Uterus (tissue), 4 donors: Measurements from ENCODE around the gene USP35. TPM values are rescaled to one million over a fixed set of nuclear protein-coding genes. Genes with fewer than 3 reads are reported as not detected.
"Not testable (repeated sequence)": the region's sequence is repeated elsewhere in the genome, so short reads cannot be mapped to it uniquely, and the experiment has no call there.

ENCODE experiments used
- DNase-seq, 2 donors: peaks; one replicate each; pipeline ENCODE4 v3.0.0-alpha.2; 2019 to 2020
- H3K27ac ChIP-seq, 2 donors: fragments of 200-600 bp; sonication (generic); 1 replicate in 1 of 2; 2 replicates in 1 of 2; pipeline ENCODE4 v1.5.1; 2016 to 2018
- H3K27me3 ChIP-seq, 2 donors: fragments of 200-600 bp; sonication (generic); one replicate each; pipeline ENCODE4 v1.5.1; 2018 to 2019; ENCODE audit warnings: control low read depth in 1 of 2
- H3K36me3 ChIP-seq, 2 donors: fragments of 200-600 bp; sonication (generic); one replicate each; pipeline ENCODE4 v1.5.1; 2019; ENCODE audit warnings: control low read depth in 1 of 2
- H3K4me1 ChIP-seq, 2 donors: fragments of 200-600 bp; sonication (generic); one replicate each; pipeline ENCODE4 v1.5.1; 2018 to 2019; ENCODE audit warnings: control low read depth in 1 of 2
- H3K4me3 ChIP-seq, 2 donors: fragments of 200-600 bp; sonication (generic); 1 replicate in 1 of 2; 2 replicates in 1 of 2; pipeline ENCODE4 v1.5.1; 2018 to 2019; ENCODE audit warnings: mild to moderate bottlenecking in 1 of 2
- H3K9me3 ChIP-seq, 2 donors: fragments of 200-600 bp; sonication (generic); one replicate each; pipeline ENCODE4 v1.5.1; 2019; ENCODE audit warnings: control low read depth in 1 of 2
- POLR2A ChIP-seq, 2 donors: fragments of 450-650 bp; IDR thresholded peaks; one replicate each; pipeline ENCODE4 v1.6.1; 2016; ENCODE audit warnings: antibody characterized with exemption in 2 of 2, mild to moderate bottlenecking in 1 of 2, moderate library complexity in 1 of 2
- intact Hi-C: fragments of 100-400 bp; cut with DNase I; formaldehyde crosslinking; loops from one replicate; pipeline ENCODE4 v1.15.1; 2023; ENCODE audit warnings: low total_unique reads
- total RNA-seq, 4 donors: library from RNA; depleted of rRNA in 3 of 4; stranded (reverse); fragments of >200 nt in 3 of 4; gene quantifications; one replicate each; pipeline versions ENCODE4 v1.1.0 to v1.2.4, GENCODE V29; 2014 to 2023
- TF ChIP-seq, protein P1 (sequence below), 4 experiments: fragments of 200-600 bp in 2 of 4; fragments of 450-650 bp in 2 of 4; sonication (generic) in 2 of 4; IDR thresholded peaks; one replicate each; pipeline ENCODE4 v1.5.1; 2016 to 2019; ENCODE audit warnings: antibody characterized with exemption in 4 of 4, mild to moderate bottlenecking in 2 of 4, moderate library complexity in 1 of 4
- donor health status: DM: yes; HTN: yes; CAD: no.

USP35 gene
- total RNA-seq, 4 donors from 2014 or later = 5.4 to 25.3 (median 10.3) TPM

DNA sequence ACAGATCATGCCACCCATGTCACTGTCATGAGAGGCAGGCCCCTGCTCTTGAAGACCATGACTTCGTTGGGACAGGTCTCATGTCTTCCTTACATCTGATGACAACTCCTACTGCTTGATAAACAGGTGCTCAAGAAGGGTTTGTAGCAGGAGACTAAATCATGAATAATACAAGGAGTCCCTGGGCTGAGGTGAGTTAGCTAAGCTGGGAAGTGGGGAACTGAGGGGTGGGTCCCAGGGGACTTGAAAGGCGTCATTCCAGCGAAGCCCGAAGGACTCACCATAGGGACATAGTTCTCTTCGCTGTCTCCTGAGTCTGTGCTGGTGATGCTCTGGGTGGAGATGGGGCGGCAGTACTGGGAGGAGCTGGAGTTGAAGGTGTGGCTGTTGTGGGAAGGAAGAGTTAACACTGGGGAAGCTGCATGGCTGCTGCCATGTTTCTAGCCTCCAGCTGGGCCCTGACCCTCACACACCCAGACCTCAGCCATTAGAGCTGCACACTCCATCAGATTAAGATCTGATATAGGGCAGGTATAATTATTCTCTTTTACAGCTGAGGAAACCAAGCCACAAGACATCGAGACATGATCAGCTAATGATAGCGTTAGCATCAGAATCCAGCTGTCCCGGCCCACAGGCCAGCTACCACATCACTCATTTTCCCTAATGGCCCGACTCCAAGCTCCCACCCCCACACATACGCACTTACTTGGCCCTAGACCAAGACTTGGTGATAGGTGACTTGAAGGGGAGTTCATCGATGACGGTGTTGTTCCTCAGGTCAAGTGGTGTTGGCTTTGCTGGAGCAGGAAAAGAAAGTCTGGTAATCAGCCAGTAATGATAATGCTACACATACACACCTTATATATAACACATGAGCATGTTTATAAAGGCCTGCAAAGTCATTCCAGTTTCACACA is 32.9 kb downstream of the USP35 start:
- Histone ChIP-seq H3K27ac (no peak overlapping the region), H3K36me3 (no peaks in the 10 kb centered on the region), H3K9me3 (no peaks in the 10 kb centered on the region), H3K27me3 (no peaks in the 10 kb centered on the region), H3K4me3 (no peak overlapping the region), H3K4me1 (no peaks in the 10 kb centered on the region)
- TF ChIP-seq, protein P1, sequence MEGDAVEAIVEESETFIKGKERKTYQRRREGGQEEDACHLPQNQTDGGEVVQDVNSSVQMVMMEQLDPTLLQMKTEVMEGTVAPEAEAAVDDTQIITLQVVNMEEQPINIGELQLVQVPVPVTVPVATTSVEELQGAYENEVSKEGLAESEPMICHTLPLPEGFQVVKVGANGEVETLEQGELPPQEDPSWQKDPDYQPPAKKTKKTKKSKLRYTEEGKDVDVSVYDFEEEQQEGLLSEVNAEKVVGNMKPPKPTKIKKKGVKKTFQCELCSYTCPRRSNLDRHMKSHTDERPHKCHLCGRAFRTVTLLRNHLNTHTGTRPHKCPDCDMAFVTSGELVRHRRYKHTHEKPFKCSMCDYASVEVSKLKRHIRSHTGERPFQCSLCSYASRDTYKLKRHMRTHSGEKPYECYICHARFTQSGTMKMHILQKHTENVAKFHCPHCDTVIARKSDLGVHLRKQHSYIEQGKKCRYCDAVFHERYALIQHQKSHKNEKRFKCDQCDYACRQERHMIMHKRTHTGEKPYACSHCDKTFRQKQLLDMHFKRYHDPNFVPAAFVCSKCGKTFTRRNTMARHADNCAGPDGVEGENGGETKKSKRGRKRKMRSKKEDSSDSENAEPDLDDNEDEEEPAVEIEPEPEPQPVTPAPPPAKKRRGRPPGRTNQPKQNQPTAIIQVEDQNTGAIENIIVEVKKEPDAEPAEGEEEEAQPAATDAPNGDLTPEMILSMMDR (IDR thresholded peaks at IDR 0.05) = no peak
- no peak for TF ChIP-seq POLR2A (IDR thresholded peaks at IDR 0.05)
- DNase-seq = no peak
- intact Hi-C loops = loop anchor here (10.0 kb wide), 1 partner anchor 193 kb away; the partner anchor contains the start of gene GAB2

GRCh38 chr11:78222726-78223125 is 34.0 kb downstream of the USP35 start:
- H3K4me3 ChIP-seq, H3K4me1 ChIP-seq, H3K27me3 ChIP-seq, H3K9me3 ChIP-seq, H3K36me3 ChIP-seq, H3K27ac ChIP-seq, DNase-seq: not testable (repeated sequence)
- intact Hi-C loops = loop anchor here (10.0 kb wide), 1 partner anchor 192 kb away; the partner anchor contains the start of gene GAB2

- TF ChIP-seq POLR2A (IDR thresholded peaks at IDR 0.05) = no peak
- TF ChIP-seq, protein P1 (IDR thresholded peaks at IDR 0.05) = no peak
- Histone ChIP-seq H3K27ac (no peak overlapping the region), H3K4me3 (no peak overlapping the region), H3K4me1 (no peaks in the 10 kb centered on the region), H3K9me3 (no peaks in the 10 kb centered on the region), H3K27me3 (no peaks in the 10 kb centered on the region), H3K36me3 (no peaks in the 10 kb centered on the region)
- no peak for DNase-seq
- intact Hi-C loops = loop anchor here (10.0 kb wide), 1 partner anchor 191 kb away; the partner anchor contains the start of gene GAB2
Observed at GRCh38 chr11:78223320-78223954, 34.7 kb downstream of the USP35 start.

GRCh38 chr11:78224506-78224905 is 35.8 kb downstream of the USP35 start:
- H3K36me3 ChIP-seq = no peaks in the 10 kb centered on the region
- H3K27ac ChIP-seq = no peak overlapping the region
- DNase-seq = no peak
- H3K9me3 ChIP-seq = no peaks in the 10 kb centered on the region
- no peak for TF ChIP-seq POLR2A (IDR thresholded peaks at IDR 0.05)
- TF ChIP-seq, protein P1 (IDR thresholded peaks at IDR 0.05) = no peak
- no peaks in the 10 kb centered on the region for H3K27me3 ChIP-seq
- H3K4me3 ChIP-seq = no peak overlapping the region
- intact Hi-C loops = loop anchor here (10.0 kb wide), 1 partner anchor 190 kb away; the partner anchor contains the start of gene GAB2
- no peaks in the 10 kb centered on the region for H3K4me1 ChIP-seq

DNA sequence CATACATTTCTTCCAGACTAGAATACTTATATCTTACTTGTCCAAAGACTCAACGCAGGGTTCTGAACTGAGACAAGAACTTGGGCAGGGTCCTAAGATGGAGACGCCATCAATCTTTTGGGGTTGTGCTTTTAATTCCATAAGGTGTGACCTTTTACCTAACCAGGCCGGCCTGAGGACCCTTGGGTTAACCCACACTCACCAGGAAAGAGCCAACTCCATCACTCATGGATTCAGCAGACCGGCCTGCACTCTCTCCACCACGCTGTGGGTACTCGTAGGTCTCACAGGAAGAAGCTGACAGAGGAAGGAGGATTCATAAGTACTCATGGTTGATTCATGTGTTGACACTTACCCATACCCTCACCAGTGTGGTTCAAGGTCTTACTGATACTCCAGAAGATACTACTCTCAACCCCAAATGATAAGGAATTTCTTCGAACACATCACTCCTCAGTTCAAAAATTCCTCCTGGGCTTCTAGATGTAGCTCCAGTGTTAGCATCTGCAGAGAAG is 36.2 kb downstream of the USP35 start:
- Histone ChIP-seq H3K4me1 (no peaks in the 10 kb centered on the region), H3K27me3 (no peaks in the 10 kb centered on the region), H3K9me3 (no peaks in the 10 kb centered on the region), H3K27ac (no peak overlapping the region), H3K4me3 (no peak overlapping the region), H3K36me3 (no peaks in the 10 kb centered on the region)
- no peak for DNase-seq
- no peak for TF ChIP-seq POLR2A (IDR thresholded peaks at IDR 0.05)
- intact Hi-C loops = loop anchor here (10.0 kb wide), 1 partner anchor 190 kb away; the partner anchor contains the start of gene GAB2
